Keratinocyte (primary cell): Measurements from ENCODE around the gene DGKH. TPM values are rescaled to one million over a fixed set of nuclear protein-coding genes. Genes with fewer than 3 reads are reported as not detected.
"Not testable (repeated sequence)": the region's sequence is repeated elsewhere in the genome, so short reads cannot be mapped to it uniquely, and the experiment has no call there.

Experiments used
- DNase-seq: peaks from one replicate; pipeline ENCODE4 v3.0.0-alpha.2; 2011; ENCODE audit warnings: low read depth, missing footprints, low spot score
- FAIRE-seq: peaks from 2 replicates; lab custom pipeline; 2011; peaks lifted over from hg19 to GRCh38; lab: Jason Lieb, UNC
- H2AFZ ChIP-seq: 2 replicates; pipeline ENCODE4 v1.6.0; 2012; ENCODE audit warnings: low read length, control low read depth, inconsistent platforms; ENCODE audit not compliant: control insufficient read depth
- H3K27ac ChIP-seq: 2 replicates; pipeline ENCODE4 v1.5.1; 2011; ENCODE audit warnings: low read length; ENCODE audit not compliant: control insufficient read depth, insufficient read depth
- H3K27me3 ChIP-seq: 3 replicates; pipeline ENCODE4 v1.6.0; 2011; ENCODE audit warnings: low read length; ENCODE audit not compliant: control insufficient read depth, insufficient read depth; ENCODE audit errors: extremely low read depth
- H3K36me3 ChIP-seq, 2 experiments: 2 replicates in 1 of 2; 3 replicates in 1 of 2; pipeline ENCODE4 v1.5.1; 2011; ENCODE audit warnings: low read length in 2 of 2, mild to moderate bottlenecking in 1 of 2; ENCODE audit not compliant: control insufficient read depth in 2 of 2, insufficient read depth in 2 of 2; ENCODE audit errors: extremely low read depth in 1 of 2
- H3K4me1 ChIP-seq: 3 replicates; pipeline ENCODE4 v1.5.1; 2011; ENCODE audit warnings: low read length; ENCODE audit not compliant: control insufficient read depth, insufficient read depth; ENCODE audit errors: extremely low read depth
- H3K4me2 ChIP-seq: 3 replicates; pipeline ENCODE4 v1.6.0; 2011; ENCODE audit warnings: low read depth, low read length; ENCODE audit not compliant: control insufficient read depth, insufficient read depth; ENCODE audit errors: extremely low read depth
- H3K4me3 ChIP-seq, 3 experiments: fragments of 200-600 bp in 1 of 3; sonication (generic) in 1 of 3; 2 replicates in 2 of 3; 3 replicates in 1 of 3; pipeline ENCODE4 v1.5.1; 2011 to 2016; ENCODE audit warnings: low read length in 3 of 3, mild to moderate bottlenecking in 3 of 3, control low read depth in 2 of 3, inconsistent platforms in 1 of 3, low read depth in 1 of 3, mixed read lengths in 1 of 3, mixed run types in 1 of 3, moderate library complexity in 1 of 3; ENCODE audit not compliant: control insufficient read depth in 2 of 3, insufficient read depth in 2 of 3; ENCODE audit errors: extremely low read depth in 1 of 3
- H3K79me2 ChIP-seq: 2 replicates; pipeline ENCODE4 v1.6.0; 2012; ENCODE audit warnings: low read length; ENCODE audit not compliant: control insufficient read depth, insufficient read depth
- H3K9ac ChIP-seq: 3 replicates; pipeline ENCODE4 v1.6.0; 2011; ENCODE audit warnings: low read length; ENCODE audit not compliant: control insufficient read depth, insufficient read depth; ENCODE audit errors: extremely low read depth
- H3K9me1 ChIP-seq: 3 replicates; pipeline ENCODE4 v1.6.0; 2011; ENCODE audit warnings: low read length; ENCODE audit not compliant: control insufficient read depth, insufficient read depth; ENCODE audit errors: extremely low read depth
- H3K9me3 ChIP-seq: 2 replicates; pipeline ENCODE4 v1.5.1; 2012; ENCODE audit warnings: low read depth, low read length; ENCODE audit not compliant: control insufficient read depth
- H4K20me1 ChIP-seq: 3 replicates; pipeline ENCODE4 v1.6.0; 2011; ENCODE audit warnings: low read length; ENCODE audit not compliant: control insufficient read depth, insufficient read depth; ENCODE audit errors: extremely low read depth
- EZH2 ChIP-seq: IDR thresholded peaks from one replicate; pipeline ENCODE4 v1.6.1; 2012; ENCODE audit warnings: inconsistent platforms, mild to moderate bottlenecking, low read length, moderate library complexity
- dilution Hi-C: fragments of 300-500 bp; cut with MboI; formaldehyde crosslinking; loops from one replicate; pipeline ENCODE4 v1.7.0; 2020; ENCODE audit warnings: low sequenced_read_pairs; ENCODE audit not compliant: extremely low pct_ligation_motif_present
- polyA plus RNA-seq, 5 experiments: library from polyadenylated mRNA; depleted of rRNA in 3 of 5; stranded (reverse) in 3 of 5; stranded (forward) in 1 of 5; unstranded in 1 of 5; fragments of >200 nt; gene quantifications; 1 replicate in 1 of 5; 2 replicates in 3 of 5; 3 replicates in 1 of 5; pipeline versions ENCODE4 v1.2.1 to v1.2.3, GENCODE V29; 2011 to 2012; ENCODE audit warnings: missing spikeins in 2 of 5, low read depth in 1 of 5, low replicate concordance in 1 of 5
- TF ChIP-seq, protein P1 (sequence below), 3 experiments: IDR thresholded peaks in 1 of 3; conservative IDR thresholded peaks in 1 of 3; optimal IDR thresholded peaks in 1 of 3; 2 replicates in 2 of 3; 3 replicates in 1 of 3; pipeline versions ENCODE3 to v1.5.1; 2011; ENCODE audit warnings: low read length in 3 of 3, mild to moderate bottlenecking in 3 of 3, moderate library complexity in 2 of 3, control low read depth in 1 of 3, inconsistent platforms in 1 of 3; ENCODE audit not compliant: insufficient read depth in 2 of 3; ENCODE audit errors: extremely low read depth in 1 of 3

DGKH gene
- polyA plus RNA-seq, 1 donor (not counting 4 experiments of a cell fraction or from before 2014, with no cell fraction given) = 12.8 TPM

DNA sequence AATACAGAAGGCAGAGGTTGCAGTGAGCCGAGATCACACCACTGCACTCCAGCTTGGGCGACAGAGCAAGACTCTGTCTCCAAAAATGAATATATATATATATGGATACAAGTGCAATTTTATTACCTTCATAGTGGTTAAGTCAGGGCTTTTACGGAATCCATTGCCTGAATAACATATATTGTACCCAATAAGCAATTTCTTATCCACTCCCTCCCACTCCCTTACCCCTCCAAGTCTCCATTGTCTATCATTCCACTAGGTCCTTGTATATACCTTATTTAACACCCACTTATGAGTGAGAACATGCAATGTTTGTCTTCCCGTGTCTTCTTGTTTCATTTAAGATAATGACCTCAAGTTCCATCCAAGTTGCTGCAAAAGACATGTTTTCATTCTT lies 175.2 kb downstream of the DGKH start:
- DNase-seq = no peak
- no peaks in the 10 kb centered on the region for H3K9me3 ChIP-seq
- no peak overlapping the region for H3K4me2 ChIP-seq
- no peaks in the 10 kb centered on the region for H3K27me3 ChIP-seq
- peaks cover 2% of the 10 kb centered on the region for H3K4me1 ChIP-seq
- dilution Hi-C loops = no loop called here
- TF ChIP-seq EZH2 = no peak
- TF ChIP-seq, protein P1, sequence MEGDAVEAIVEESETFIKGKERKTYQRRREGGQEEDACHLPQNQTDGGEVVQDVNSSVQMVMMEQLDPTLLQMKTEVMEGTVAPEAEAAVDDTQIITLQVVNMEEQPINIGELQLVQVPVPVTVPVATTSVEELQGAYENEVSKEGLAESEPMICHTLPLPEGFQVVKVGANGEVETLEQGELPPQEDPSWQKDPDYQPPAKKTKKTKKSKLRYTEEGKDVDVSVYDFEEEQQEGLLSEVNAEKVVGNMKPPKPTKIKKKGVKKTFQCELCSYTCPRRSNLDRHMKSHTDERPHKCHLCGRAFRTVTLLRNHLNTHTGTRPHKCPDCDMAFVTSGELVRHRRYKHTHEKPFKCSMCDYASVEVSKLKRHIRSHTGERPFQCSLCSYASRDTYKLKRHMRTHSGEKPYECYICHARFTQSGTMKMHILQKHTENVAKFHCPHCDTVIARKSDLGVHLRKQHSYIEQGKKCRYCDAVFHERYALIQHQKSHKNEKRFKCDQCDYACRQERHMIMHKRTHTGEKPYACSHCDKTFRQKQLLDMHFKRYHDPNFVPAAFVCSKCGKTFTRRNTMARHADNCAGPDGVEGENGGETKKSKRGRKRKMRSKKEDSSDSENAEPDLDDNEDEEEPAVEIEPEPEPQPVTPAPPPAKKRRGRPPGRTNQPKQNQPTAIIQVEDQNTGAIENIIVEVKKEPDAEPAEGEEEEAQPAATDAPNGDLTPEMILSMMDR (optimal IDR thresholded peaks at IDR 0.05 in 1 of 3, IDR thresholded peaks at IDR 0.05 in 1 of 3, conservative IDR thresholded peaks at IDR 0.05 in 1 of 3; ENCODE audit: extremely low read depth in 1 of 3, insufficient read depth in 2 of 3, low read length in 3 of 3) = no peak
- H3K9ac ChIP-seq = no peak overlapping the region
- H2AFZ ChIP-seq = no peak overlapping the region
- no peak overlapping the region for H3K27ac ChIP-seq
- no peaks in the 10 kb centered on the region for H4K20me1 ChIP-seq
- no peak overlapping the region for H3K4me3 ChIP-seq
- peaks cover 14 to 15% of the 10 kb centered on the region in 2 experiments for H3K36me3 ChIP-seq
- FAIRE-seq = no peak
- H3K79me2 ChIP-seq = no peaks in the 10 kb centered on the region
- H3K9me1 ChIP-seq = no peaks in the 10 kb centered on the region

DNA sequence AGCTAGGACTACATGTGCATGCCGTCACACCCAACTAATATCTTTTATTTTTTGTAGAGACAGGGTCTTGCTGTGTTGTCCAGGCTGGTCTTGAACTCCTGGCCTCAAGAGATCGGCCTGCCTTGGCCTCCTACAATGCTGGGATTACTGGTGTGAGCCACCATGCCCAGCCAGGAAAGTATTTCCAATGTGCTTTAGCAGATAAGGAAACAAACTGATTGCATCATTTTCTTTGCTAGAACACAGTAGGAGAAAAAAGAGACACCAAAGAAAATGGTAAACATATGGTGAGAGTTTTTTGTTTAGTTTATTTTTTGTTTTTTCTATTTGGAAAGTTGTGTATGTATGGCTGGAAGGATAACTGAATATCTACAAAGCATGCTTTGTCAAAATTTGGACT lies 176.6 kb downstream of the DGKH start:
- no peaks in the 10 kb centered on the region for H3K79me2 ChIP-seq
- FAIRE-seq (no peak), DNase-seq (no peak)
- H3K9ac ChIP-seq = no peak overlapping the region
- no peaks in the 10 kb centered on the region for H3K27me3 ChIP-seq
- H3K36me3 ChIP-seq = peaks cover 12 to 15% of the 10 kb centered on the region in 2 experiments
- no peaks in the 10 kb centered on the region for H3K9me3 ChIP-seq
- H3K9me1 ChIP-seq = no peaks in the 10 kb centered on the region
- H4K20me1 ChIP-seq = no peaks in the 10 kb centered on the region
- H3K4me1 ChIP-seq = no peaks in the 10 kb centered on the region
- no peak overlapping the region for H3K4me3 ChIP-seq
- no peak overlapping the region for H3K27ac ChIP-seq
- H3K4me2 ChIP-seq = no peak overlapping the region
- no peak overlapping the region for H2AFZ ChIP-seq
- TF ChIP-seq, protein P1 (optimal IDR thresholded peaks at IDR 0.05 in 1 of 3, IDR thresholded peaks at IDR 0.05 in 1 of 3, conservative IDR thresholded peaks at IDR 0.05 in 1 of 3; ENCODE audit: extremely low read depth in 1 of 3, insufficient read depth in 2 of 3, low read length in 3 of 3) = no peak
- TF ChIP-seq EZH2 = no peak
- dilution Hi-C loops = no loop called here

DNA sequence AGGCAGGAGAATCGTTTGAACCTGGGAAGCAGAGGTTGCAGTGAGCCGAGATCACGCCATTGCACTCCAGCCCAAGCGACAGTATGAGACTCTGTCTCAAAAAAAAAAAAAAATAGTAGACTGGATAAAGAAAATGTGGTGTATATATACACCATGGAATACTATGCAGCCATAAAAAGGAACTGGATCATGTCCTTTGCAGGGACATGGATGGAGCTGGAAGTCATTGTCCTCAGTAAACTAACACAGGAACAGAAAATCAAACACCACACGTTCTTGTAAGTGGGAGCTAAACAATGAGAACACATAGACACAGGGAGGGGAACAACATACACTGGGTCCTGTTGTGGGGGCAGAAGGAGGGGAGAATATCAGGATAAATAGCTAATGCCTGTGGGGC lies 178.3 kb downstream of the DGKH start:
- H3K79me2 ChIP-seq, H3K9ac ChIP-seq, H4K20me1 ChIP-seq, H3K4me3 ChIP-seq, H3K4me2 ChIP-seq, H2AFZ ChIP-seq, DNase-seq, H3K4me1 ChIP-seq, H3K9me3 ChIP-seq, H3K27ac ChIP-seq, FAIRE-seq, dilution Hi-C loops, H3K27me3 ChIP-seq, H3K9me1 ChIP-seq: not testable (repeated sequence)
- H3K36me3 ChIP-seq = peaks cover 7 to 14% of the 10 kb centered on the region in 2 experiments
